EH (cell line): Measurements from ENCODE around the gene FOXRED2.
A peak's percentile ranks its signal among the peaks of the same experiment; 100 is the strongest.

Source experiments
- DNase-seq: peaks from one replicate; pipeline ENCODE4 v3.0.0-alpha.2; 2015; ENCODE audit warnings: low read depth

Gene FOXRED2

GRCh38 chr22:36514766-36515165 is 7.9 kb upstream of the FOXRED2 start:
- no peak for DNase-seq

GRCh38 chr22:36512991-36513390 is 6.2 kb upstream of the FOXRED2 start:
- no peak for DNase-seq

- no peak for DNase-seq
Measured at GRCh38 chr22:36512333-36512732, 5.5 kb upstream of the FOXRED2 start.

- peak; percentile 59 for DNase-seq
Measured at GRCh38 chr22:36510966-36511881, 4.4 kb upstream of the FOXRED2 start.

GRCh38 chr22:36510384-36510783 is 3.5 kb upstream of the FOXRED2 start:
- no peak for DNase-seq

- no peak for DNase-seq
Measured at GRCh38 chr22:36507518-36508010, 724 bp upstream of the FOXRED2 start.

GRCh38 chr22:36505998-36506635 is 723 bp downstream of the FOXRED2 start:
- no peak for DNase-seq

- no peak for DNase-seq
Measured at GRCh38 chr22:36497910-36498665, 8.8 kb downstream of the FOXRED2 start.

GRCh38 chr22:36493690-36494110 is 13.1 kb downstream of the FOXRED2 start:
- no peak for DNase-seq

GRCh38 chr22:36492109-36492508 is 14.7 kb downstream of the FOXRED2 start:
- no peak for DNase-seq

- no peak for DNase-seq
Measured at GRCh38 chr22:36491155-36491554, 15.7 kb downstream of the FOXRED2 start.

- peak; percentile 70 for DNase-seq
Measured at GRCh38 chr22:36486619-36487384, 20.0 kb downstream of the FOXRED2 start.

- peak; percentile 98 for DNase-seq
Measured at GRCh38 chr22:36481393-36482168, 25.3 kb downstream of the FOXRED2 start, which contains the start of gene TXN2. Gene TXN2, minus strand, starts transcription at chr22:36481640. Its CDS starts 803 bp downstream, at chr22:36480837.

- no peak for DNase-seq
Measured at GRCh38 chr22:36480941-36481392, 25.9 kb downstream of the FOXRED2 start.

- no peak for DNase-seq
Measured at GRCh38 chr22:36478966-36479365, 27.9 kb downstream of the FOXRED2 start.

- no peak for DNase-seq
Measured at GRCh38 chr22:36475341-36475740, 31.5 kb downstream of the FOXRED2 start.

GRCh38 chr22:36472689-36473088 is 34.2 kb downstream of the FOXRED2 start:
- no peak for DNase-seq

- peak; percentile 87 for DNase-seq
Measured at GRCh38 chr22:36471341-36471821, 35.5 kb downstream of the FOXRED2 start.

- peak; percentile 75 for DNase-seq
Measured at GRCh38 chr22:36470994-36471331, 35.9 kb downstream of the FOXRED2 start.

GRCh38 chr22:36470162-36470993 is 36.5 kb downstream of the FOXRED2 start:
- DNase-seq: peak; percentile 90
